Neural crest cell (in vitro differentiated cells): Measurements from ENCODE around the gene KCNQ4. TPM values are rescaled to one million over a fixed set of nuclear protein-coding genes. Genes with fewer than 3 reads are reported as not detected.

Experiments used
- DNase-seq: peaks from one replicate; pipeline ENCODE4 v3.0.0; 2021; ENCODE audit warnings: low read depth, mixed read lengths, low spot score
- H3K27ac Mint-ChIP-seq: one replicate; pipeline ENCODE4 v1.8.0; 2021; ENCODE audit warnings: mild to moderate bottlenecking, mixed read lengths; ENCODE audit not compliant: unreplicated experiment
- H3K27me3 Mint-ChIP-seq: 2 replicates; pipeline ENCODE4 v1.8.0; 2021; ENCODE audit warnings: low read depth, mild to moderate bottlenecking, mixed read lengths
- H3K36me3 Mint-ChIP-seq: 2 replicates; pipeline ENCODE4 v1.8.0; 2021; ENCODE audit warnings: low read depth, mild to moderate bottlenecking, mixed read lengths
- H3K4me1 Mint-ChIP-seq: 2 replicates; pipeline ENCODE4 v1.8.0; 2021; ENCODE audit warnings: mixed read lengths
- H3K4me3 Mint-ChIP-seq: one replicate; pipeline ENCODE4 v1.8.0; 2021; ENCODE audit warnings: mild to moderate bottlenecking, mixed read lengths
- H3K9me3 Mint-ChIP-seq: 2 replicates; pipeline ENCODE4 v1.8.0; 2021; ENCODE audit warnings: mixed read lengths
- total RNA-seq: library from RNA; stranded (reverse); gene quantifications from 2 replicates; pipeline ENCODE4 v1.2.1, GENCODE V29; 2021
- TF ChIP-seq, protein P1 (sequence below): fragments of 200-600 bp; sonication (generic); conservative IDR thresholded peaks from 2 replicates; pipeline ENCODE4 v1.5.0; 2021; ENCODE audit warnings: antibody characterized with exemption, mild to moderate bottlenecking

Gene KCNQ4
- total RNA-seq, 1 donor from 2014 or later: 0.89 TPM

DNA sequence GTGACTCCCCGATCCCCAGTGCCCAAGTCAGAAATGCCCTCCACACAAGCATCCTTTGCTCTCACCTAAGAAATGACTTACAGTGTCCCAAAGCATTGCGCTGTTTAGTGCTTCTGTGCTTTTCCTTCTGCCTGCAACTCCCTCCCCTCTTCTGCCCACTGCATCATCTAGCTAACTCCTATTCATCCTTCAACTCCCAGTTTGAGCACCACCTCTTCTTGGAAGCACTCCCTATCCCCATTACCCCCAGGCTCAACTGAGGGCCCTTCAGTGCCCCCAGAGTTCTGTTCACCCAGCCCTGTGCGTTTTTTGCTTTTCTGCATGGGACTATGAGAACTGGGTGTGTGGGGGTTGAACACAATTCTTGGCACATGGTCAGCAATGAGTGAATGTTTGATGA is 10.0 kb downstream of the KCNQ4 start:
- peak overlapping the region; percentile 2 for H3K27ac Mint-ChIP-seq
- no peaks in the 10 kb centered on the region for H3K27me3 Mint-ChIP-seq
- no peaks in the 10 kb centered on the region for H3K9me3 Mint-ChIP-seq
- no peak overlapping the region for H3K4me3 Mint-ChIP-seq
- DNase-seq: no peak
- TF ChIP-seq, protein P1, sequence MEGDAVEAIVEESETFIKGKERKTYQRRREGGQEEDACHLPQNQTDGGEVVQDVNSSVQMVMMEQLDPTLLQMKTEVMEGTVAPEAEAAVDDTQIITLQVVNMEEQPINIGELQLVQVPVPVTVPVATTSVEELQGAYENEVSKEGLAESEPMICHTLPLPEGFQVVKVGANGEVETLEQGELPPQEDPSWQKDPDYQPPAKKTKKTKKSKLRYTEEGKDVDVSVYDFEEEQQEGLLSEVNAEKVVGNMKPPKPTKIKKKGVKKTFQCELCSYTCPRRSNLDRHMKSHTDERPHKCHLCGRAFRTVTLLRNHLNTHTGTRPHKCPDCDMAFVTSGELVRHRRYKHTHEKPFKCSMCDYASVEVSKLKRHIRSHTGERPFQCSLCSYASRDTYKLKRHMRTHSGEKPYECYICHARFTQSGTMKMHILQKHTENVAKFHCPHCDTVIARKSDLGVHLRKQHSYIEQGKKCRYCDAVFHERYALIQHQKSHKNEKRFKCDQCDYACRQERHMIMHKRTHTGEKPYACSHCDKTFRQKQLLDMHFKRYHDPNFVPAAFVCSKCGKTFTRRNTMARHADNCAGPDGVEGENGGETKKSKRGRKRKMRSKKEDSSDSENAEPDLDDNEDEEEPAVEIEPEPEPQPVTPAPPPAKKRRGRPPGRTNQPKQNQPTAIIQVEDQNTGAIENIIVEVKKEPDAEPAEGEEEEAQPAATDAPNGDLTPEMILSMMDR: no peak
- peaks cover 9% of the 10 kb centered on the region for H3K4me1 Mint-ChIP-seq
- H3K36me3 Mint-ChIP-seq: no peaks in the 10 kb centered on the region

DNA sequence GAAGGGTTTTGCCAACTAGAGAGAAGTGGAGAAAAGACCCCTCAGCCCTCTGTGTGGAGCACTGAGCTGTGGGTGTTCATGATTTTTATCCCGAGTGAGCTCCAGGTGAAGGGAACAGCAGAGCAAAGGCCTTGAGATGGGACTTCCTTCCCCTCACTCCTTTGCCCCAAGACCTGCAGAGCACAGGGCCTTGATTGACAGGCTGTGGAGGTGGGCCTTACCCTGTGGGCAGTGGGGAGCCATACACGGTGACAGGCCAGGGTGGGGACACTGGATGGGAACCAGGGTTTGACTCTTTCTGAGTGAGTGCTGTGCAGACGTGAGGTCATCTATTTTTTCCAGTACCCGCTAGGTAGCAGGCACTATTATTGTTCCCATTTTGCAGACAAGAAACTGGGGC is 10.5 kb downstream of the KCNQ4 start:
- DNase-seq: no peak
- H3K36me3 Mint-ChIP-seq: no peaks in the 10 kb centered on the region
- no peaks in the 10 kb centered on the region for H3K9me3 Mint-ChIP-seq
- H3K4me1 Mint-ChIP-seq: peaks cover 9% of the 10 kb centered on the region
- H3K4me3 Mint-ChIP-seq: no peak overlapping the region
- TF ChIP-seq, protein P1: no peak
- no peaks in the 10 kb centered on the region for H3K27me3 Mint-ChIP-seq
- H3K27ac Mint-ChIP-seq: no peak overlapping the region

DNA sequence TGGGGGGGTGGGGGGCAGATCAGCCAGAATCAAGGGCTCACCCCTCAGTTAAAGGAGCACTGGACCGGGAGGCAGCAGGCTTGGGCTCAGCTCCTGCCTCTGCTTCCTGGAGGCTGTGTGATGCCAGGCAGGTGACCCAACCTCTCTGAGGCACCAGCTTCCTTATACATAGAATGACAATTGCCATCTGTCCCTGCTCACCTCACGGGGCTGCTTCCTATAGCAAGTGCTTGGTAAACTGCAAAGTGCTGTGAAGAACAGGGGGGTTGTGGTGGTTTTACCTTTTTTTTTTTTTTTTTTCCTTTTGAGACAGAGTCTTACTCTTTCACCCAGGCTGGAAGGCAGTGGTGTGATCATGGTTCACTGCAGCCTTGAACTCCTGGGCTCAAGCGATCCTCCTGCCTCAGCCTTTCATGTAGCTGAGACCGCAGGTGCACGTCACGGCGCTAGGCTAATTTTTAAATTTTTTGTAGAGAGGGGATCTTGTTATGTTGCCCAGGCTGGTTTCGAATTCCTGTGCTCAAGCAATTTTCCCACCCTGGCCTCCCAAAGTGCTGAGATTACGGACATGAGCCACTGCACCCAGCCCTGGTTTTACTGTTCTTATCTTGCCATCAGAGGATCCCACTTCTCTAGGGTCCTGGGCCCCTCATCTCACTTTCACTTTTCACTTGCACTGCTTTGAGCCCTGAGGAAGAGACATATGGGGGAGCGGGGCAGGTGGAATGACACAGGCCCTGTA is 11.6 kb downstream of the KCNQ4 start:
- Mint-ChIP-seq H3K4me1 (peaks cover 12% of the 10 kb centered on the region), H3K36me3 (no peaks in the 10 kb centered on the region), H3K27me3 (no peaks in the 10 kb centered on the region), H3K9me3 (no peaks in the 10 kb centered on the region), H3K4me3 (no peak overlapping the region), H3K27ac (no peak overlapping the region)
- no peak for DNase-seq
- TF ChIP-seq, protein P1: no peak

DNA sequence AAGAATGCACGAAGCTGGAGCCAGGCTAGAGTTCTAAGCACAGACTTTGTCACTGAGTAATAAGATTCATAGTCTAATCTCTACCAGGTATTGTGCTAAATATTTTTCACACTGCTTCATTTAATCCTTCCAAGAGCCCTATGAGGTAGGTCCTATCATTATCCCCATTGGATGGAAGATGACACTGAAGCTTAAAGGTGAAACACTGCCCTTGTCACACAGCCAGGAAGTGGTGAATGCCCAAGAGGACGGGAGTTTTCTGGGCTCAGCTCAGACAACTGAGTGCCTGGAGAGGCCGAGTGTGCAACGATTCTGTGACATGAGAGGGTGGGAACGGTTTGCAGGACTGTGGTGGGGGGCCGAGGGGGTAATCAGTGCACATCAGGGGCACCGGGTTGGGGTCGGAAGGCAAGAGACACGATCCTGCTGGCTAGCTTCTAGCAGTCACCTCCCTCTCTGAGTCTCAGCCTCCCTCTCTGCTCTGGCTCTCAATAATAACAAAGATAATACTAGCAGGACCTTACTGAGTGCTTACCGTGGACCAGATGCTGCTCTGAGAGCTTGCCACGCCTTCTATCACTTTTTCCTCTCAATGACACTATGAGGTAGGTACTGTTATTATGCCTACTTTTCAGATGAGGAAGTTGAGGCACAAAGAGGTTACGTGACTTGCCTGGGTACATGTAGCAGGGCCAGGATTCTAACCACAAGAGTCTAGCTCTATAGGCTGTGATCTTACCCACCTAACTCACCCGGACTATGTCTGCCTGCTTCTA is 12.4 kb downstream of the KCNQ4 start:
- H3K27ac Mint-ChIP-seq: no peak overlapping the region
- TF ChIP-seq, protein P1: no peak

DNA sequence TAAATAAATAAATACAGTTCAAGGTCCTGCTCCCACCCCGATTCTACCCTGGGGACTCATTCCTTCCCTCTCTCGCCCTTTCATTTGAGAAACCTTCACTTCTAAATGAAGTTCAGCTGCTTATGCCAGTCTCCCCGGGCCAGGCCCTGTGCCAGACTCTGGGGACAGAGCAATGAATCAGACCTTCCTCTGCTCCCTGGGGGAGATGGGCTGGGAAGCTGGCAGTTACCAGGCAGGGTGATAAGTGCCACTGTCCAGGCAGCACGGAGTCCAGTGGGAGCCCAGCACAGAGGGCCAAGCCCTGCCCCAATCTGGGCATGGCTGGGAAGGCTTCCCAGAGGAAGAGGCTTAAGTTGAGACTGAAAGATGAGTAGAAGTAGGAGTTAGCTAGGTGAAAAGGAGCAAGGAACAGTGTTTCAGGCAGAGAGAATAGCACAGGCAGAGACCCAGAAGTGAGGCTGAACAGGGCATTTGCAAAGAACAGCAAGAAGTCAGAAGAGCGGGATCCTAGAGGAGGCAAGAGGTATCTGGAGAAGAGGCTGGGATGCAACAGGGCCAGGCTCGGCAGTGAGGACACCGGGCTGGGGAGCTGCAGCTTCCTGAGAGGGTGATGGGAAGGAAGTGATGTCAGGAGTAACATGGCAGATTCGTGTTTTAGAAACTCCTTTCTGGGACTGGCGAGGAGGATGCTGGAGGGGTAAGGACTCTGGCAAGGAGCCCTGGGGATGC is 13.5 kb downstream of the KCNQ4 start:
- no peaks in the 10 kb centered on the region for H3K36me3 Mint-ChIP-seq
- no peak overlapping the region for H3K27ac Mint-ChIP-seq
- DNase-seq: no peak
- no peaks in the 10 kb centered on the region for H3K9me3 Mint-ChIP-seq
- peaks cover 29% of the 10 kb centered on the region for H3K4me1 Mint-ChIP-seq
- H3K27me3 Mint-ChIP-seq: no peaks in the 10 kb centered on the region
- no peak overlapping the region for H3K4me3 Mint-ChIP-seq
- TF ChIP-seq, protein P1: no peak

More for the DNA sequence above, 12.4 kb downstream of the KCNQ4 start:
- no peaks in the 10 kb centered on the region for H3K36me3 Mint-ChIP-seq
- H3K4me3 Mint-ChIP-seq: no peak overlapping the region
- DNase-seq: no peak
- H3K4me1 Mint-ChIP-seq: peaks cover 21% of the 10 kb centered on the region
- H3K27me3 Mint-ChIP-seq: no peaks in the 10 kb centered on the region
- H3K9me3 Mint-ChIP-seq: no peaks in the 10 kb centered on the region
